Heart left ventricle (tissue), 13 donors: ENCODE data around the gene PLXNA1.

Source experiments
- POLR2A ChIP-seq, 2 donors: fragments of 450-650 bp; IDR thresholded peaks; one replicate each; pipeline ENCODE4 v1.6.1; 2017; ENCODE audit warnings: antibody characterized with exemption in 2 of 2, mild to moderate bottlenecking in 2 of 2, moderate library complexity in 2 of 2
- TF ChIP-seq, protein P1 (sequence below), 12 donors: fragments of 200-600 bp; sonication (generic) in 4 of 12; IDR thresholded peaks; one replicate each; pipeline versions ENCODE4 v1.5.0 to v1.8.0; 2018 to 2022; ENCODE audit warnings: antibody characterized with exemption in 12 of 12, mild to moderate bottlenecking in 5 of 12
- donor health status: ischemic (EF 13 %, LVEDD 7.1; RV severe dilation, severe dysfunction).
- donor health status: DM: no; HTN: yes; CAD: no.
- donor health status: DM: no; HTN: no; CAD: no.
- donor health status: ischemic (EF 25% LVEDD 6.9; RV normal size, moderate dysfunction).
- donor health status: ischemic (EF 25% LVEDD 5.7; RV mildly dilated, moderate dysfunction).
- donor health status: ischemic (EF 35%, LVEDD 5.7; RV mildly dilated, moderate dysfunction).
- donor health status: nonischemic (EF 11% LVEDD 7.7; RV severe dilation, severe dysfunction).
- donor health status: DM: yes; HTN: yes; CAD: no.
- donor health status: PGD.
- donor health status: ischemic (EF 29% LVEDD 5.4; RV normal size, mild dysfunction).
- donor health status: nonischemic (EF 23%, LVEDD 6.1; RV moderate dilation, normal function).

DNA sequence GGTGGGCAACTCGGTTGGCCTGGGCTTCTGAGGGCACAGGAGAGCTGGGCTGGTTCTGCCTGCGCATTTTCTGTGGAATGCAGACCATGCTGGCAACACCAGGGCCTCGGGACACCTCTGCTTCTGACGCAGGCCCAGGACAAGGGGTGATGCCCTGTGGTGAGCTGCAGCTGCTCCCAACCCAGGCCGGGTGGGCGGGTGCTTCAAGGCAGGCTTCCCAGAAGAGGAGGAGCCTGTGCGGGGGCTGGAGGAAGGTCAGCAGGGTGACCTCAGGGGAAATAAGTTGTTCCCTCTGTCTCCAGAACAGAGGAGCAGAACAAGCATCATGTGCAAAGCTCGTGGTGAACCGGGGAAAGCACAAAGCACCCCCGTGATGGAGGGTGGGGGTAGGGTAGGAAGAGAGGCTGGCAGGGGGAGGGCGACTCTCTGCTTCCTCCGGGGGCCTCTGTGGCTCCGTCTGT lies 11.0 kb upstream of the PLXNA1 start:
- TF ChIP-seq, protein P1, sequence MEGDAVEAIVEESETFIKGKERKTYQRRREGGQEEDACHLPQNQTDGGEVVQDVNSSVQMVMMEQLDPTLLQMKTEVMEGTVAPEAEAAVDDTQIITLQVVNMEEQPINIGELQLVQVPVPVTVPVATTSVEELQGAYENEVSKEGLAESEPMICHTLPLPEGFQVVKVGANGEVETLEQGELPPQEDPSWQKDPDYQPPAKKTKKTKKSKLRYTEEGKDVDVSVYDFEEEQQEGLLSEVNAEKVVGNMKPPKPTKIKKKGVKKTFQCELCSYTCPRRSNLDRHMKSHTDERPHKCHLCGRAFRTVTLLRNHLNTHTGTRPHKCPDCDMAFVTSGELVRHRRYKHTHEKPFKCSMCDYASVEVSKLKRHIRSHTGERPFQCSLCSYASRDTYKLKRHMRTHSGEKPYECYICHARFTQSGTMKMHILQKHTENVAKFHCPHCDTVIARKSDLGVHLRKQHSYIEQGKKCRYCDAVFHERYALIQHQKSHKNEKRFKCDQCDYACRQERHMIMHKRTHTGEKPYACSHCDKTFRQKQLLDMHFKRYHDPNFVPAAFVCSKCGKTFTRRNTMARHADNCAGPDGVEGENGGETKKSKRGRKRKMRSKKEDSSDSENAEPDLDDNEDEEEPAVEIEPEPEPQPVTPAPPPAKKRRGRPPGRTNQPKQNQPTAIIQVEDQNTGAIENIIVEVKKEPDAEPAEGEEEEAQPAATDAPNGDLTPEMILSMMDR (IDR thresholded peaks at IDR 0.05): no peak
- TF ChIP-seq POLR2A (IDR thresholded peaks at IDR 0.05): no peak
